Astrocyte of the cerebellum (primary cell): ENCODE measurements around the gene TARS3.
A peak's percentile ranks its signal among the peaks of the same experiment; 100 is the strongest.

Experiments
- DNase-seq: peaks from one replicate; pipeline ENCODE4 v3.0.0-alpha.2; 2011; ENCODE audit warnings: low read depth
- H3K4me3 ChIP-seq: 2 replicates; pipeline ENCODE4 v1.5.1; 2011; ENCODE audit warnings: mild to moderate bottlenecking, low read depth, low read length, moderate library complexity
- CTCF ChIP-seq: IDR thresholded peaks from 2 replicates; pipeline ENCODE4 v1.5.1; 2012; ENCODE audit warnings: low read length, low read depth, moderate library complexity, mild to moderate bottlenecking; ENCODE audit errors: missing control alignments
- in situ Hi-C: cut with HindIII; loops from 2 replicates; pipeline ENCODE4 v1.10.0; 2017; ENCODE audit warnings: low sequenced_read_pairs

TARS3 gene

GRCh38 chr15:101642361-101642760, 81.9 kb downstream of the TARS3 start:
- DNase-seq, result no peak
- in situ Hi-C loops, result no loop called here
- no peak for TF ChIP-seq CTCF
- H3K4me3 ChIP-seq, result no peak overlapping the region

- H3K4me3 ChIP-seq, result no peak overlapping the region
- no peak for DNase-seq
- TF ChIP-seq CTCF, result no peak
- in situ Hi-C loops, result no loop called here
Observed at GRCh38 chr15:101641894-101642293, 82.4 kb downstream of the TARS3 start.

GRCh38 chr15:101641129-101641764, 83.0 kb downstream of the TARS3 start:
- H3K4me3 ChIP-seq, result no peak overlapping the region
- in situ Hi-C loops, result no loop called here
- TF ChIP-seq CTCF, result peak; percentile 93
- DNase-seq, result peak; percentile 53

GRCh38 chr15:101639667-101640066, 84.6 kb downstream of the TARS3 start:
- in situ Hi-C loops, result no loop called here
- TF ChIP-seq CTCF, result no peak
- H3K4me3 ChIP-seq, result no peak overlapping the region
- DNase-seq, result no peak

- DNase-seq, result no peak
- no peak overlapping the region for H3K4me3 ChIP-seq
- in situ Hi-C loops, result no loop called here
- TF ChIP-seq CTCF, result no peak
Observed at GRCh38 chr15:101637919-101638318, 86.4 kb downstream of the TARS3 start.

- no peak overlapping the region for H3K4me3 ChIP-seq
- no peak for DNase-seq
- TF ChIP-seq CTCF, result no peak
- in situ Hi-C loops, result no loop called here
Observed at GRCh38 chr15:101637516-101637915, 86.8 kb downstream of the TARS3 start.
